ENCODE results near the gene CCDC190.
"Not testable (repeated sequence)": the region's sequence is repeated elsewhere in the genome, so short reads cannot be mapped to it uniquely, and the experiment has no call there.

CCDC190 gene

GRCh38 chr1:162876751-162877150 is 15.8 kb upstream of the CCDC190 start:
- DNase-seq, result no peak

GRCh38 chr1:162873671-162874666 is 13.0 kb upstream of the CCDC190 start:
- peak; percentile 53 for DNase-seq

GRCh38 chr1:162872981-162873380 is 12.0 kb upstream of the CCDC190 start:
- no peak for DNase-seq

GRCh38 chr1:162871417-162871816 is 10.4 kb upstream of the CCDC190 start:
- not testable (repeated sequence) for DNase-seq

GRCh38 chr1:162868972-162869371 is 8.0 kb upstream of the CCDC190 start:
- no peak for DNase-seq

- no peak for DNase-seq
These were observed 650 bp upstream of the CCDC190 start for GRCh38 chr1:162861625-162862024.

GRCh38 chr1:162859191-162859590 is 1.8 kb downstream of the CCDC190 start:
- no peak for DNase-seq

GRCh38 chr1:162857850-162858249 is 3.1 kb downstream of the CCDC190 start:
- DNase-seq, result no peak

GRCh38 chr1:162856260-162856659 is 4.7 kb downstream of the CCDC190 start:
- peak; percentile 75 for DNase-seq

- no peak for DNase-seq
These were observed 5.4 kb downstream of the CCDC190 start for GRCh38 chr1:162855461-162856150.

- DNase-seq, result peak; percentile 74
These were observed 6.6 kb downstream of the CCDC190 start for GRCh38 chr1:162854245-162854882.

GRCh38 chr1:162851341-162851740 is 9.6 kb downstream of the CCDC190 start:
- no peak for DNase-seq

GRCh38 chr1:162849711-162850110 is 11.3 kb downstream of the CCDC190 start:
- no peak for DNase-seq

- peak; percentile 52 for DNase-seq
These were observed 13.0 kb downstream of the CCDC190 start for GRCh38 chr1:162847839-162848453.

GRCh38 chr1:162846256-162847212 is 14.4 kb downstream of the CCDC190 start:
- peak; percentile 24 for DNase-seq

GRCh38 chr1:162844153-162844552 is 16.8 kb downstream of the CCDC190 start:
- no peak for DNase-seq

- no peak for DNase-seq
These were observed 20.6 kb downstream of the CCDC190 start for GRCh38 chr1:162840250-162840839.

GRCh38 chr1:162838863-162839262 is 22.1 kb downstream of the CCDC190 start:
- no peak for DNase-seq

GRCh38 chr1:162835157-162835899 is 25.6 kb downstream of the CCDC190 start:
- DNase-seq, result no peak

- DNase-seq, result no peak
These were observed 28.5 kb downstream of the CCDC190 start for GRCh38 chr1:162832470-162832869.

- no peak for DNase-seq
These were observed 31.7 kb downstream of the CCDC190 start for GRCh38 chr1:162829268-162829667.

All from amniotic stem cell (primary cell).